Gastrocnemius medialis (tissue), 4 donors: Measurements from ENCODE around the gene PFKFB2.

Experiments
- CTCF ChIP-seq, 5 experiments: fragments of 450-650 bp in 3 of 5; fragments of 200-600 bp in 2 of 5; sonication (generic) in 2 of 5; IDR thresholded peaks in 4 of 5; conservative IDR thresholded peaks in 1 of 5; 1 replicate in 4 of 5; 2 replicates in 1 of 5; pipeline ENCODE4 v1.5.1; 2016 to 2019; ENCODE audit warnings: antibody characterized with exemption in 5 of 5, mild to moderate bottlenecking in 3 of 5, moderate library complexity in 3 of 5
- POLR2A ChIP-seq, 2 donors: fragments of 450-650 bp; IDR thresholded peaks; one replicate each; pipeline ENCODE4 v1.6.1; 2017; ENCODE audit warnings: antibody characterized with exemption in 2 of 2, mild to moderate bottlenecking in 2 of 2, moderate library complexity in 2 of 2

GRCh38 chr1:207081088-207081487 is 28.0 kb downstream of the PFKFB2 start:
- TF ChIP-seq POLR2A (IDR thresholded peaks at IDR 0.05) (no peak), CTCF (IDR thresholded peaks at IDR 0.05 in 4 of 5, conservative IDR thresholded peaks at IDR 0.05 in 1 of 5) (no peak)
